HG03460 (cell line): ENCODE data around the gene SIN3B.

Experiments
- ATAC-seq: cut with Tn5 transposase; IDR thresholded peaks from one replicate; pipeline ENCODE4 v1.9.1; 2021; ENCODE audit not compliant: unreplicated experiment

SIN3B gene

GRCh38 chr19:16887353-16888265 lies 58.4 kb downstream of the SIN3B start:
- ATAC-seq = no peak

- ATAC-seq = no peak
Observed at GRCh38 chr19:16888629-16889365, 59.6 kb downstream of the SIN3B start, which contains the start of gene F2RL3. Gene F2RL3, plus strand, starts transcription at chr19:16888999. Its CDS starts 191 bp downstream, at chr19:16889190.

GRCh38 chr19:16889366-16889882 lies 60.2 kb downstream of the SIN3B start:
- no peak for ATAC-seq

- ATAC-seq = no peak
Observed at GRCh38 chr19:16889883-16890460, 60.8 kb downstream of the SIN3B start.

- no peak for ATAC-seq
Observed at GRCh38 chr19:16890461-16891184, 61.4 kb downstream of the SIN3B start.

- ATAC-seq = no peak
Observed at GRCh38 chr19:16891696-16892382, 62.6 kb downstream of the SIN3B start.

GRCh38 chr19:16892436-16892835 lies 63.2 kb downstream of the SIN3B start:
- no peak for ATAC-seq

- ATAC-seq = no peak
Observed at GRCh38 chr19:16892868-16893685, 63.9 kb downstream of the SIN3B start.

GRCh38 chr19:16893686-16893989 lies 64.4 kb downstream of the SIN3B start:
- no peak for ATAC-seq

- ATAC-seq = no peak
Observed at GRCh38 chr19:16894080-16894479, 64.9 kb downstream of the SIN3B start.

- no peak for ATAC-seq
Observed at GRCh38 chr19:16895467-16896145, 66.4 kb downstream of the SIN3B start.

- ATAC-seq = no peak
Observed at GRCh38 chr19:16896146-16897028, 67.2 kb downstream of the SIN3B start.

GRCh38 chr19:16897029-16897855 lies 68.0 kb downstream of the SIN3B start:
- ATAC-seq = peak; percentile 42

GRCh38 chr19:16897856-16898161 lies 68.6 kb downstream of the SIN3B start:
- peak; percentile 3 for ATAC-seq

GRCh38 chr19:16898361-16899015 lies 69.3 kb downstream of the SIN3B start:
- ATAC-seq = no peak

GRCh38 chr19:16899566-16900075 lies 70.4 kb downstream of the SIN3B start:
- ATAC-seq = no peak
